Neural cell (in vitro differentiated cells): ENCODE measurements around the gene IP6K3.

Experiments
- EP300 ChIP-seq: fragments of 450-650 bp; conservative IDR thresholded peaks from 2 replicates; pipeline ENCODE4 v1.6.1; 2014; ENCODE audit warnings: antibody characterized with exemption, mild to moderate bottlenecking, moderate library complexity; ENCODE audit not compliant: poor library complexity, severe bottlenecking
- EZH2 ChIP-seq: fragments of 200-600, 300-800 bp; shearing (Covaris generic), sonication (generic); IDR thresholded peaks from 2 replicates; pipeline ENCODE4 v1.6.1; 2014; ENCODE audit warnings: antibody characterized with exemption, low read length, borderline replicate concordance, mild to moderate bottlenecking; ENCODE audit not compliant: insufficient read depth, poor library complexity, severe bottlenecking
- POLR2AphosphoS5 ChIP-seq: IDR thresholded peaks from 2 replicates; pipeline ENCODE4 v1.6.1; 2012
- SMC3 ChIP-seq: fragments of 450-650 bp; conservative IDR thresholded peaks from 2 replicates; pipeline ENCODE4 v1.6.1; 2014; ENCODE audit warnings: antibody characterized with exemption, mild to moderate bottlenecking, moderate library complexity; ENCODE audit not compliant: poor library complexity
- TAF1 ChIP-seq: IDR thresholded peaks from 2 replicates; pipeline ENCODE4 v1.6.1; 2012; ENCODE audit warnings: low read depth
- TF ChIP-seq, protein P1 (sequence below): fragments of 450-650 bp; IDR thresholded peaks from 2 replicates; pipeline ENCODE4 v1.5.1; 2014; ENCODE audit warnings: antibody characterized with exemption, mild to moderate bottlenecking, moderate library complexity; ENCODE audit not compliant: poor library complexity, severe bottlenecking

- no peak for TF ChIP-seq EP300
- TF ChIP-seq POLR2AphosphoS5, result no peak
- TF ChIP-seq EZH2, result no peak
- TF ChIP-seq, protein P1, sequence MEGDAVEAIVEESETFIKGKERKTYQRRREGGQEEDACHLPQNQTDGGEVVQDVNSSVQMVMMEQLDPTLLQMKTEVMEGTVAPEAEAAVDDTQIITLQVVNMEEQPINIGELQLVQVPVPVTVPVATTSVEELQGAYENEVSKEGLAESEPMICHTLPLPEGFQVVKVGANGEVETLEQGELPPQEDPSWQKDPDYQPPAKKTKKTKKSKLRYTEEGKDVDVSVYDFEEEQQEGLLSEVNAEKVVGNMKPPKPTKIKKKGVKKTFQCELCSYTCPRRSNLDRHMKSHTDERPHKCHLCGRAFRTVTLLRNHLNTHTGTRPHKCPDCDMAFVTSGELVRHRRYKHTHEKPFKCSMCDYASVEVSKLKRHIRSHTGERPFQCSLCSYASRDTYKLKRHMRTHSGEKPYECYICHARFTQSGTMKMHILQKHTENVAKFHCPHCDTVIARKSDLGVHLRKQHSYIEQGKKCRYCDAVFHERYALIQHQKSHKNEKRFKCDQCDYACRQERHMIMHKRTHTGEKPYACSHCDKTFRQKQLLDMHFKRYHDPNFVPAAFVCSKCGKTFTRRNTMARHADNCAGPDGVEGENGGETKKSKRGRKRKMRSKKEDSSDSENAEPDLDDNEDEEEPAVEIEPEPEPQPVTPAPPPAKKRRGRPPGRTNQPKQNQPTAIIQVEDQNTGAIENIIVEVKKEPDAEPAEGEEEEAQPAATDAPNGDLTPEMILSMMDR, result no peak
- TF ChIP-seq SMC3, result no peak
- TF ChIP-seq TAF1, result no peak
Measured at GRCh38 chr6:33785778-33786177, 39.1 kb upstream of the IP6K3 start.
